HCT116 (cell line): Measurements from ENCODE around the gene LRRC75A. TPM values are rescaled to one million over a fixed set of nuclear protein-coding genes. Genes with fewer than 3 reads are reported as not detected.

Experiments
- ATAC-seq: fragments of 200-7000 bp; cut with Tn5 transposase; 2 replicates; pipeline ENCODE4 v1.9.1; 2020; ENCODE audit warnings: mild to moderate bottlenecking, moderate library complexity
- BruUV-seq: library from RNA; stranded (reverse); fragments of 400-500 nt; replicated peaks from 2 replicates; lab custom pipeline; 2021; lab: Mats Ljungman, UMichigan
- CTCF ChIA-PET: fragments of 300-600 bp; sonication (Branson Sonifier 250); formaldehyde crosslinking; loops from one replicate; lab custom pipeline; 2021; ENCODE audit warnings: antibody characterized with exemption; lab: Charles Lee
- POLR2A ChIA-PET: fragments of 300-600, 350-600 bp; sonication (Branson Sonifier 250); formaldehyde crosslinking; loops from one replicate; lab custom pipeline; 2021; ENCODE audit warnings: antibody characterized with exemption; lab: Charles Lee
- RAD21 ChIA-PET, 2 experiments: fragments of 300-600 bp; sonication (Branson Sonifier 250); formaldehyde crosslinking; loops; one replicate each; lab custom pipeline; 2023; ENCODE audit warnings: low total read pairs in 2 of 2; ENCODE audit not compliant: uncharacterized antibody in 2 of 2, unreplicated experiment in 2 of 2, low non-redundant PET in 1 of 2; lab: Charles Lee
- DNase-seq: peaks from one replicate; pipeline ENCODE4 v3.0.0-alpha.2; 2010; ENCODE audit warnings: low read depth, low spot score
- H2AFZ ChIP-seq: fragments of 200-600 bp; shearing (Covaris generic), sonication (generic); 2 replicates; pipeline ENCODE4 v1.6.1; 2017; ENCODE audit warnings: low read depth, mixed run types, mixed read lengths, antibody characterized with exemption, low read length; ENCODE audit not compliant: poor library complexity, severe bottlenecking
- H3K27ac ChIP-seq: 2 replicates; pipeline ENCODE4 v1.5.1; 2012; ENCODE audit warnings: low read depth, low read length
- H3K27me3 ChIP-seq: fragments of 200-600 bp; sonication (generic); 2 replicates; pipeline ENCODE4 v1.6.1; 2016; ENCODE audit warnings: mixed run types, low read length, mixed read lengths; ENCODE audit not compliant: insufficient read depth
- H3K36me3 ChIP-seq, 2 experiments: fragments of 200-500 bp in 1 of 2; fragments of 200-600 bp in 1 of 2; sonication (Bioruptor generic) in 1 of 2; sonication (generic) in 1 of 2; 2 replicates each; pipeline versions ENCODE4 v1.5.1 to v1.6.1; 2014 to 2016; ENCODE audit warnings: low read length in 2 of 2, inconsistent platforms in 1 of 2, mixed read lengths in 1 of 2, mixed run types in 1 of 2; ENCODE audit not compliant: insufficient read depth in 2 of 2, control insufficient read depth in 1 of 2
- H3K4me1 ChIP-seq, 2 experiments: fragments of 200-600 bp in 1 of 2; sonication (generic) in 1 of 2; 2 replicates each; pipeline versions ENCODE4 v1.5.1 to v1.6.1; 2012 to 2017; ENCODE audit warnings: low read length in 2 of 2, inconsistent platforms in 1 of 2, mild to moderate bottlenecking in 1 of 2, mixed read lengths in 1 of 2, mixed run types in 1 of 2, moderate library complexity in 1 of 2; ENCODE audit not compliant: insufficient read depth in 2 of 2, control insufficient read depth in 1 of 2
- H3K4me2 ChIP-seq: fragments of 200-600 bp; sonication (generic); 2 replicates; pipeline ENCODE4 v1.6.1; 2017; ENCODE audit warnings: mixed run types, low read length, mixed read lengths
- H3K4me3 ChIP-seq, 2 experiments: fragments of 200-600 bp in 1 of 2; sonication (generic) in 1 of 2; replicated peaks in 1 of 2; 2 replicates each; pipeline ENCODE4 v1.5.1; 2011 to 2016; ENCODE audit warnings: low read length in 2 of 2, control low read depth in 1 of 2, low read depth in 1 of 2, mild to moderate bottlenecking in 1 of 2, mixed read lengths in 1 of 2, mixed run types in 1 of 2
- H3K79me2 ChIP-seq: fragments of 200-600 bp; sonication (generic); 2 replicates; pipeline ENCODE4 v1.6.1; 2017; ENCODE audit warnings: mild to moderate bottlenecking, mixed run types, low read length, moderate library complexity, mixed read lengths; ENCODE audit not compliant: insufficient read depth
- H3K9ac ChIP-seq: fragments of 200-600 bp; sonication (generic); 2 replicates; pipeline ENCODE4 v1.6.1; 2016; ENCODE audit warnings: low read length, mixed read lengths
- H3K9me2 ChIP-seq: fragments of 200-600 bp; sonication (generic), shearing (Covaris generic); 2 replicates; pipeline ENCODE4 v1.6.1; 2017; ENCODE audit warnings: mixed run types, mild to moderate bottlenecking, moderate library complexity; ENCODE audit not compliant: insufficient read depth
- H3K9me3 ChIP-seq, 2 experiments: fragments of 200-500 bp in 1 of 2; fragments of 200-600 bp in 1 of 2; sonication (Bioruptor generic) in 1 of 2; sonication (generic) in 1 of 2; 2 replicates each; pipeline ENCODE4 v1.6.1; 2014 to 2017; ENCODE audit warnings: low read length in 2 of 2, mixed read lengths in 2 of 2, inconsistent platforms in 1 of 2, low read depth in 1 of 2, mild to moderate bottlenecking in 1 of 2, mixed run types in 1 of 2, moderate library complexity in 1 of 2; ENCODE audit not compliant: control insufficient read depth in 1 of 2, insufficient read depth in 1 of 2
- H4K20me1 ChIP-seq: fragments of 200-600 bp; sonication (generic), shearing (Covaris generic); 2 replicates; pipeline ENCODE4 v1.6.1; 2017; ENCODE audit warnings: mixed run types, mild to moderate bottlenecking, moderate library complexity; ENCODE audit not compliant: insufficient read depth
- ATF3 ChIP-seq: IDR thresholded peaks from 2 replicates; pipeline ENCODE4 v1.6.1; 2012
- CBX3 ChIP-seq: IDR thresholded peaks from 2 replicates; pipeline ENCODE4 v1.6.1; 2012; ENCODE audit warnings: low read depth
- CEBPB ChIP-seq: IDR thresholded peaks from 2 replicates; pipeline ENCODE4 v1.6.1; 2012; ENCODE audit warnings: low read depth
- CTCF ChIP-seq, 3 experiments: fragments of 200-600 bp in 1 of 3; sonication (generic) in 1 of 3; IDR thresholded peaks in 2 of 3; conservative IDR thresholded peaks in 1 of 3; 2 replicates each; pipeline ENCODE4 v1.5.1; 2012 to 2017; ENCODE audit warnings: low read depth in 2 of 3, low read length in 2 of 3, antibody characterized with exemption in 1 of 3, borderline replicate concordance in 1 of 3, control low read depth in 1 of 3, mild to moderate bottlenecking in 1 of 3, mixed read lengths in 1 of 3, mixed run types in 1 of 3, moderate library complexity in 1 of 3; ENCODE audit not compliant: insufficient read depth in 1 of 3
- EGR1 ChIP-seq: IDR thresholded peaks from 2 replicates; pipeline ENCODE4 v1.6.1; 2012; ENCODE audit warnings: low read depth
- ELF1 ChIP-seq: IDR thresholded peaks from 2 replicates; pipeline ENCODE4 v1.6.1; 2012; ENCODE audit warnings: low read depth, borderline replicate concordance
- EZH2 ChIP-seq: fragments of 200-600 bp; sonication (generic); IDR thresholded peaks from 2 replicates; pipeline ENCODE4 v1.6.1; 2017; ENCODE audit warnings: antibody characterized with exemption, mixed run types
- EZH2phosphoT487 ChIP-seq: fragments of 200-600 bp; IDR thresholded peaks from 2 replicates; pipeline ENCODE4 v1.6.1; 2018; ENCODE audit warnings: antibody characterized with exemption, borderline replicate concordance
- FOSL1 ChIP-seq: IDR thresholded peaks from 2 replicates; pipeline ENCODE4 v1.6.1; 2012; ENCODE audit warnings: low read depth
- JUND ChIP-seq: IDR thresholded peaks from 2 replicates; pipeline ENCODE4 v1.6.1; 2012
- POLR2A ChIP-seq: IDR thresholded peaks from 2 replicates; pipeline ENCODE4 v1.7.0; 2011; ENCODE audit warnings: borderline replicate concordance; ENCODE audit not compliant: insufficient read depth, insufficient read length; ENCODE audit errors: extremely low read depth
- POLR2AphosphoS5 ChIP-seq: IDR thresholded peaks from 2 replicates; pipeline ENCODE4 v1.6.1; 2011; ENCODE audit warnings: mild to moderate bottlenecking, low read depth, low read length, moderate library complexity
- RAD21 ChIP-seq: IDR thresholded peaks from 2 replicates; pipeline ENCODE4 v1.6.1; 2012; ENCODE audit warnings: low read depth, mild to moderate bottlenecking
- TCF7L2 ChIP-seq: IDR thresholded peaks from 2 replicates; pipeline ENCODE4 v1.7.0; 2011; ENCODE audit warnings: borderline replicate concordance, inconsistent platforms; ENCODE audit not compliant: insufficient read depth, insufficient read length; ENCODE audit errors: extremely low read depth
- YY1 ChIP-seq: IDR thresholded peaks from 2 replicates; pipeline ENCODE4 v1.6.1; 2011; ENCODE audit warnings: low read length, low read depth, moderate library complexity, mild to moderate bottlenecking; ENCODE audit not compliant: insufficient replicate concordance; ENCODE audit errors: extremely low read depth
- ZNF274 ChIP-seq: fragments of 200-500 bp; sonication (Bioruptor generic); IDR thresholded peaks from 2 replicates; pipeline ENCODE4 v1.6.1; 2014; ENCODE audit warnings: mild to moderate bottlenecking, low read depth, low read length, inconsistent platforms
- intact Hi-C: fragments of 100-400 bp; cut with micrococcal nuclease; formaldehyde crosslinking; loops from 2 replicates; pipeline ENCODE4 v1.10.0; 2022
- total RNA-seq: library from RNA; stranded (reverse); gene quantifications from one replicate; pipeline ENCODE4 v1.2.1, GENCODE V29; 2021; ENCODE audit not compliant: unreplicated experiment

Gene LRRC75A
- total RNA-seq, 1 experiment from 2014 or later, result 2.3 TPM

GRCh38 chr17:16427020-16427419 is 65.0 kb downstream of the LRRC75A start:
- H3K9me3 ChIP-seq, result no peaks in the 10 kb centered on the region
- intact Hi-C loops, result loop anchor here (5.0 kb wide), 1 partner anchor 40 kb away; no protein-coding TSS in a partner anchor
- no TSS peak for BruUV-seq
- no peaks in the 10 kb centered on the region for H3K27me3 ChIP-seq
- TF ChIP-seq YY1 (no peak), POLR2A (no peak), ZNF274 (no peak), CBX3 (no peak), POLR2AphosphoS5 (no peak), CTCF (IDR thresholded peaks at IDR 0.05 in 2 of 3, conservative IDR thresholded peaks at IDR 0.05 in 1 of 3; ENCODE audit: borderline replicate concordance in 1 of 3, insufficient read depth in 1 of 3, low read depth in 2 of 3, low read length in 2 of 3) (no peak), EZH2phosphoT487 (no peak), JUND (no peak), RAD21 (no peak), CEBPB (no peak), EGR1 (no peak), FOSL1 (no peak), TCF7L2 (no peak), ELF1 (no peak), ATF3 (no peak), EZH2 (no peak)
- H3K9me2 ChIP-seq, result no peaks in the 10 kb centered on the region
- no peak overlapping the region for H3K27ac ChIP-seq
- peaks cover 2 to 10% of the 10 kb centered on the region in 2 experiments; a peak in 3 of 4 replicates for H3K4me1 ChIP-seq
- no peak overlapping the region for H2AFZ ChIP-seq
- no peaks in the 10 kb centered on the region for H3K36me3 ChIP-seq
- no peak for DNase-seq
- H4K20me1 ChIP-seq, result no peaks in the 10 kb centered on the region
- RAD21 ChIA-PET, result no interaction called here
- no peaks in the 10 kb centered on the region for H3K79me2 ChIP-seq
- H3K9ac ChIP-seq, result no peak overlapping the region
- H3K4me2 ChIP-seq, result no peak overlapping the region
- POLR2A ChIA-PET, result interaction anchor here (1.5 to 6.8 kb wide), 2 partner anchors 13 to 46 kb away, joined by 10 to 93 read pairs; partner anchors contain the start of gene UBB
- no peak for ATAC-seq
- no peak overlapping the region for H3K4me3 ChIP-seq
- CTCF ChIA-PET, result interaction anchor here (1.0 to 4.1 kb wide), 4 partner anchors 8 to 94 kb away, joined by 4 to 52 read pairs (median 16); no protein-coding TSS in a partner anchor
